ENCODE results near the gene SMO. TPM values are rescaled to one million over a fixed set of nuclear protein-coding genes. Genes with fewer than 3 reads are reported as not detected.

SMO gene
- total RNA-seq (10 to 100 TPM in 2 of 4 donors, 1 to 10 TPM in 2; 6.8 to 18.6 (median 13.0) TPM), polyA plus RNA-seq (1 to 10 TPM in 1 of 3 donors, under 1 TPM in 2; 0.60 to 2.8 (median 0.92) TPM)

GRCh38 chr7:129188372-129188891 is at the start of gene SMO:
Gene SMO (plus strand): TSS chr7:129188633. CDS start chr7:129189152, 519 bp downstream.
- peaks cover 0 to 27% (median 18%) of the 10 kb centered on the region in 4 donors for H3K4me1 ChIP-seq
- H3K27ac ChIP-seq, result peak within 1 kb of the TSS; percentile 56 to 70 (median 59)
- intact Hi-C loops (cut with DNase I), result loop anchor here (2.0 kb wide), 1 partner anchor 20 kb away; no protein-coding TSS in a partner anchor
- WGBS, 2 donors, result 1 to 2% methylated on average over 48 of the region's 48 CpGs
- DNase-seq, result peak; percentile 81
- no peaks in the 10 kb centered on the region for H3K27me3 ChIP-seq
- H3K4me3 ChIP-seq, result peak within 1 kb of the TSS; percentile 42 to 93 (median 72)
- H3K36me3 ChIP-seq, result no peaks in the 10 kb centered on the region
- TF ChIP-seq POLR2AphosphoS5 (IDR thresholded peaks at IDR 0.05), result peak in 2 of 4 donors; percentile 33 to 34
- no peak for TF ChIP-seq EP300 (IDR thresholded peaks at IDR 0.05)
- no peaks in the 10 kb centered on the region for H3K9me3 ChIP-seq

DNA sequence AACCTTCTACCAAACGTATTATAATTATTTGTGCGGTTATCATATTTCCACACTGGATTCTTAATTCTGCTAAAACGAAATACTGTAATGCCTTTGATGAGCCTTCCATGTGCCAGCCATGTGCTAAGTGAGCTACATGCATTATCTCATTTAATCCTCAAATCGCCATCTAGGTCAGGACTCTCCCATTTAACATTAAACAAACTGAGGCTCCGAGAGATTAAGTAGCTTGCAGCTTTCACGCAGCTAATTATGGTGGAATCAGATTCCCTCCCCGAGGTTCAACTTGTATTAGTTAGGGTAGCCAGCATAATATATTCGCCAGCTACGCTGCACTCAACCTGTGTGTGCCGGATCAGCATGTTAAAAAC is 44.7 kb upstream of the SMO start:
- 43 to 52% methylated on average over 10 of the region's 10 CpGs for WGBS, 2 donors
- no peaks in the 10 kb centered on the region for H3K36me3 ChIP-seq
- H3K27me3 ChIP-seq, result peaks cover 0 to 12% (median 10%) of the 10 kb centered on the region in 3 donors
- DNase-seq, result no peak
- peaks cover 0 to 14% (median 11%) of the 10 kb centered on the region in 4 donors for H3K4me1 ChIP-seq
- no peaks in the 10 kb centered on the region for H3K9me3 ChIP-seq
- intact Hi-C loops (cut with DNase I), result no loop called here
- H3K4me3 ChIP-seq, result no peak overlapping the region
- TF ChIP-seq, protein P1, sequence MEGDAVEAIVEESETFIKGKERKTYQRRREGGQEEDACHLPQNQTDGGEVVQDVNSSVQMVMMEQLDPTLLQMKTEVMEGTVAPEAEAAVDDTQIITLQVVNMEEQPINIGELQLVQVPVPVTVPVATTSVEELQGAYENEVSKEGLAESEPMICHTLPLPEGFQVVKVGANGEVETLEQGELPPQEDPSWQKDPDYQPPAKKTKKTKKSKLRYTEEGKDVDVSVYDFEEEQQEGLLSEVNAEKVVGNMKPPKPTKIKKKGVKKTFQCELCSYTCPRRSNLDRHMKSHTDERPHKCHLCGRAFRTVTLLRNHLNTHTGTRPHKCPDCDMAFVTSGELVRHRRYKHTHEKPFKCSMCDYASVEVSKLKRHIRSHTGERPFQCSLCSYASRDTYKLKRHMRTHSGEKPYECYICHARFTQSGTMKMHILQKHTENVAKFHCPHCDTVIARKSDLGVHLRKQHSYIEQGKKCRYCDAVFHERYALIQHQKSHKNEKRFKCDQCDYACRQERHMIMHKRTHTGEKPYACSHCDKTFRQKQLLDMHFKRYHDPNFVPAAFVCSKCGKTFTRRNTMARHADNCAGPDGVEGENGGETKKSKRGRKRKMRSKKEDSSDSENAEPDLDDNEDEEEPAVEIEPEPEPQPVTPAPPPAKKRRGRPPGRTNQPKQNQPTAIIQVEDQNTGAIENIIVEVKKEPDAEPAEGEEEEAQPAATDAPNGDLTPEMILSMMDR (IDR thresholded peaks at IDR 0.05), result no peak
- TF ChIP-seq POLR2AphosphoS5 (IDR thresholded peaks at IDR 0.05) (no peak), POLR2A (IDR thresholded peaks at IDR 0.05) (no peak), EP300 (IDR thresholded peaks at IDR 0.05) (no peak)
- no peak overlapping the region for H3K27ac ChIP-seq

GRCh38 chr7:129144095-129144833 is 44.2 kb upstream of the SMO start, which contains the start of gene TSPAN33:
Gene TSPAN33 (plus strand): TSS chr7:129144707. CDS start chr7:129144981, 274 bp downstream.
- 1% methylated on average over 43 of the region's 43 CpGs for WGBS, 2 donors
- no peak for TF ChIP-seq POLR2A (IDR thresholded peaks at IDR 0.05)
- no peak for TF ChIP-seq POLR2AphosphoS5 (IDR thresholded peaks at IDR 0.05)
- TF ChIP-seq, protein P1 (IDR thresholded peaks at IDR 0.05), result no peak
- no peak for TF ChIP-seq EP300 (IDR thresholded peaks at IDR 0.05)
- Histone ChIP-seq H3K27ac (peak within 1 kb of the TSS in 2 of 4 donors; percentile 23 to 27), H3K9me3 (no peaks in the 10 kb centered on the region), H3K4me1 (peaks cover 0 to 14% (median 11%) of the 10 kb centered on the region in 4 donors), H3K36me3 (no peaks in the 10 kb centered on the region), H3K27me3 (peaks cover 0 to 14% (median 10%) of the 10 kb centered on the region in 3 donors), H3K4me3 (peak within 1 kb of the TSS; percentile 32 to 59 (median 52))
- intact Hi-C loops (cut with DNase I), result no loop called here
- DNase-seq, result peak; percentile 88

- Histone ChIP-seq H3K27me3 (peaks cover 0 to 14% (median 10%) of the 10 kb centered on the region in 3 donors), H3K4me3 (peak overlapping the region; percentile 32 to 59 (median 52)), H3K4me1 (peaks cover 0 to 14% (median 11%) of the 10 kb centered on the region in 4 donors), H3K36me3 (no peaks in the 10 kb centered on the region), H3K9me3 (no peaks in the 10 kb centered on the region), H3K27ac (peak overlapping the region in 2 of 4 donors; percentile 23 to 27)
- intact Hi-C loops (cut with DNase I), result no loop called here
- TF ChIP-seq POLR2AphosphoS5 (IDR thresholded peaks at IDR 0.05), result no peak
- TF ChIP-seq POLR2A (IDR thresholded peaks at IDR 0.05), result no peak
- TF ChIP-seq EP300 (IDR thresholded peaks at IDR 0.05), result no peak
- TF ChIP-seq, protein P1 (IDR thresholded peaks at IDR 0.05), result no peak
- 4 to 5% methylated on average over 58 of the region's 58 CpGs for WGBS, 2 donors
- no peak for DNase-seq
These were observed 43.4 kb upstream of the SMO start for GRCh38 chr7:129144834-129145668.
